Fibroblast of skin of right quadriceps (primary cell): ENCODE results near the gene SPPL3.

Source experiments
- DNase-seq: peaks from one replicate; pipeline ENCODE4 v3.0.0-alpha.2; 2013

SPPL3 gene

GRCh38 chr12:120767071-120768024, 136.8 kb downstream of the SPPL3 start:
- no peak for DNase-seq

GRCh38 chr12:120766566-120766965, 137.6 kb downstream of the SPPL3 start:
- DNase-seq = no peak

- no peak for DNase-seq
These were observed 139.3 kb downstream of the SPPL3 start for GRCh38 chr12:120764816-120765215.

- DNase-seq = no peak
These were observed 140.9 kb downstream of the SPPL3 start for GRCh38 chr12:120763250-120763649.

GRCh38 chr12:120762086-120762485, 142.1 kb downstream of the SPPL3 start:
- peak; percentile 27 for DNase-seq

- peak; percentile 96 for DNase-seq
These were observed 142.6 kb downstream of the SPPL3 start for GRCh38 chr12:120761519-120761934.

- DNase-seq = no peak
These were observed 143.6 kb downstream of the SPPL3 start for GRCh38 chr12:120760349-120761254.

- DNase-seq = no peak
These were observed 144.4 kb downstream of the SPPL3 start for GRCh38 chr12:120759591-120760348.

- no peak for DNase-seq
These were observed 145.2 kb downstream of the SPPL3 start for GRCh38 chr12:120758798-120759590.

GRCh38 chr12:120757949-120758348, 146.2 kb downstream of the SPPL3 start:
- DNase-seq = no peak

GRCh38 chr12:120757226-120757742, 146.9 kb downstream of the SPPL3 start:
- DNase-seq = no peak

GRCh38 chr12:120755269-120755668, 148.9 kb downstream of the SPPL3 start:
- DNase-seq = no peak

- no peak for DNase-seq
These were observed 149.4 kb downstream of the SPPL3 start for GRCh38 chr12:120754792-120755191.

- DNase-seq = no peak
These were observed 152.8 kb downstream of the SPPL3 start for GRCh38 chr12:120751389-120751788.

- DNase-seq = no peak
These were observed 153.4 kb downstream of the SPPL3 start for GRCh38 chr12:120750806-120751205.

- DNase-seq = no peak
These were observed 154.9 kb downstream of the SPPL3 start for GRCh38 chr12:120749256-120749655.

GRCh38 chr12:120748242-120748641, 155.9 kb downstream of the SPPL3 start:
- no peak for DNase-seq

GRCh38 chr12:120744922-120745493, 159.2 kb downstream of the SPPL3 start:
- no peak for DNase-seq

- DNase-seq = no peak
These were observed 162.4 kb downstream of the SPPL3 start for GRCh38 chr12:120741476-120742421.

- no peak for DNase-seq
These were observed 163.3 kb downstream of the SPPL3 start for GRCh38 chr12:120740871-120741270.
